Stimulated activated CD4-positive, alpha-beta T cell treated with anti-CD3 and anti-CD28 coated beads, Interleukin-12 subunit alpha, Interleukin-12 subunit beta, amount 100 ng/mL, for 48 hours (primary cell): ENCODE results near the gene ACYP2.
A peak's percentile ranks its signal among the peaks of the same experiment; 100 is the strongest.
"Not testable (repeated sequence)": the region's sequence is repeated elsewhere in the genome, so short reads cannot be mapped to it uniquely, and the experiment has no call there.

Source experiments
- DNase-seq, 3 donors: peaks; one replicate each; pipeline ENCODE4 v3.0.0-alpha.2; 2020; ENCODE audit warnings: low read depth in 2 of 3, low spot score in 1 of 3

ACYP2 gene

GRCh38 chr2:54313147-54313546 is 197.7 kb downstream of the ACYP2 start:
- no peak for DNase-seq

- DNase-seq, result no peak
These were observed 202.6 kb downstream of the ACYP2 start for GRCh38 chr2:54317973-54318372.

GRCh38 chr2:54318821-54319220 is 203.4 kb downstream of the ACYP2 start:
- DNase-seq, result no peak

DNA sequence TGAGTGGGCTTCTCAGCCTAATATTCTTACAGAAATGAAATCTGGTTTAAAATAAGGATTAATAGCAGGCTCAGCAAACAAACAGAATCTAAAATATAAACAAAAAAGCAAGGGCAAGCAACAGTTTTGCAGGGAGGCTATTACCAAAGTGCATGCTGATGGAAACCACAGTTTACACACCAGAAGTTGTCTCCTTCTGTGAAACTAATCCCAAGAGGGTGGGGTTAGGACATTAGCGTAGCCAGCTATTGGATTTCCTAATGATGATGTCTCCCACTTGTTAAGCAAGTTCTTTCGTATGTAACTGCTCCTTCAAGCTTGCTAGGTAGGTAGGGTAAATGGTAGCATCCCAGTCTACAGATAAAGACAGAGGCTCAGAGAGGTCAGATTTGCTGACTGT is 205.6 kb downstream of the ACYP2 start:
- DNase-seq, result no peak

DNA sequence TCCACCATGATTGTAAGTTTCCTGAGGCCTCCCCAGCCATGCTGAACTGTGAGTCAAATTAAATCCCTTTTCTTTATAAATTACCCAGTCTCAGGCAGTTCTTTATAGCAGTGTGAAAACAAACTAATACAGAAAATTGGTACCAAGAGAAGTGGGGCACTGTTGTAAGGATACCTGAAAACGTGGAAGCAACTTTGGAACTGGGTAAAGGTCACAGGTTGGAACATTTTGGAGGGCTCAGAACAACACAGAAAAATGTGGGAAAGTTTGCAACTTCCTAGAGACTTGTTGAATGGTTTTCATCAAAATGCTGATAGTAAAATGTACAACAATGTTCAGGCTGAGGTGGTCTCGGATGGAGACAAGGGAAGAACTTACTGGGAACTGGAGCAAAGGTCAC is 209.1 kb downstream of the ACYP2 start:
- not testable (repeated sequence) for DNase-seq

DNA sequence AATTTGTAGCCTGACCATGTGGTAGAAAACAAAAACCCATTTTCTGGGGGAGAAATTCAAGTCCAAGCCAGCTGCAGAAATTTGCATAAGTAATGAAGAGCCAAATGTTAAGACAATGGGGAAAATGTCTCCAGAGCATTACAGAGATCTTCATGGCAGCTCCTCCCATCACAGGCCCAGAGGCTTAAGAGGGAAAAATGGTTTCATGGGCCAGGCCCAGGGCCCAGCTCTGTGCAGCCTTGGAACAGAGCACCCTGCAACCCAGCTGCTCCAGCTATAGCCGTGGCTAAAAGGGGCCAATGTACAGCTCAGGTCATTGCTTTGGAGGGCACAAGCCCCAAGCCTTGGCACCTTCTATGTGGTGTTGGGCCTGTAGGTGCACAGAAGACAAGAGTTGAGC is 209.7 kb downstream of the ACYP2 start:
- no peak for DNase-seq

DNA sequence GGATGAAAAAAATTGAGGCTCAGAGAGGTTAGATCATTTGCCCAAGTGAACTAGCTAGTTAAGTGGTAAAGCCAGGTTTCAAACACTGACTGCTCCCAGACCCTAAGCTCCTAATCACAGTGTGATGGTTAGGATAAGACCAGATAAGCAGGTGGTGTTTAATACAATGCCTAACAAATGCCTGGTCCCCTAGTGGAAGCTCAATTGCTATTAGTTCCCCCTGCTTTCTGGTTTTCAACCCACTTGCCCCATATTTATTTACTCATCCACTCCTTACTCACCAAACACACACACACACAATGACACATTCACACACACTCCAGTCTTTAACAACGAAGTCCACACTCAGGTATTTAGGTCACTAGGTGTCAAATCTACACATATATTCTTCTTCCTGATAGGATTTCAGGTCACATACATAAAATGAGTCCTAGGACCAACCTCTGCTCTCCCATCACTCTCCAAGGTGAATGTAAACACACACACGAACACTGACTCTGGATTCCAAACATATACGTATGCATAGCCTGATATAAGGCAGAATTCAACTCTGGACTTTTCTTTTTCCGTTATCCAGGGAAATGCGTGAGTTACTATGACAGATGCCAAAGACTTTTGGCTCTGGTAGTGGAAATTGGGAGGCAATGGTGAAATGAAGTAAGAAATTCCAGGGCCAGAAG is 214.2 kb downstream of the ACYP2 start:
- no peak for DNase-seq

- peak; percentile 75 to 85 (median 79) for DNase-seq
These were observed 214.9 kb downstream of the ACYP2 start for GRCh38 chr2:54330162-54330925.

GRCh38 chr2:54330926-54331835 is 215.8 kb downstream of the ACYP2 start:
- DNase-seq, result peak in 1 of 3 donors; percentile 0

DNA sequence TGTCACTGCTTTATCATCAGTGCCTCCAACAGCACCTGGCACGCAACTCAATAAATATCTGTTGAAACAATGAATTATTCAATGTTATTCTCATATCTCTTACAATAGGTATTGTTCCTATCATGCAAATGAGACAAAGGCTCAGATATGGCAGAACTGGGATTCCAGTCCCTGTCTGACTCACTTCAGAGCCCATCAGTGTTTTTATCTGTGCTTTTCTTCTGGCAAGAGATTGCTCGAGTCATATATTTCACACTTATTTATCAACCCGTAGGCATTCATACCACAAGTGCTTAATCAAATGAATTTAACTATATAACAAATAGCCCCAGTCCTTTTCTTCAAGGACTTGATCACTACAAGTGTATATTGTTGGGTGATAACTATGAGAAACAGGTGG is 217.0 kb downstream of the ACYP2 start:
- no peak for DNase-seq

DNA sequence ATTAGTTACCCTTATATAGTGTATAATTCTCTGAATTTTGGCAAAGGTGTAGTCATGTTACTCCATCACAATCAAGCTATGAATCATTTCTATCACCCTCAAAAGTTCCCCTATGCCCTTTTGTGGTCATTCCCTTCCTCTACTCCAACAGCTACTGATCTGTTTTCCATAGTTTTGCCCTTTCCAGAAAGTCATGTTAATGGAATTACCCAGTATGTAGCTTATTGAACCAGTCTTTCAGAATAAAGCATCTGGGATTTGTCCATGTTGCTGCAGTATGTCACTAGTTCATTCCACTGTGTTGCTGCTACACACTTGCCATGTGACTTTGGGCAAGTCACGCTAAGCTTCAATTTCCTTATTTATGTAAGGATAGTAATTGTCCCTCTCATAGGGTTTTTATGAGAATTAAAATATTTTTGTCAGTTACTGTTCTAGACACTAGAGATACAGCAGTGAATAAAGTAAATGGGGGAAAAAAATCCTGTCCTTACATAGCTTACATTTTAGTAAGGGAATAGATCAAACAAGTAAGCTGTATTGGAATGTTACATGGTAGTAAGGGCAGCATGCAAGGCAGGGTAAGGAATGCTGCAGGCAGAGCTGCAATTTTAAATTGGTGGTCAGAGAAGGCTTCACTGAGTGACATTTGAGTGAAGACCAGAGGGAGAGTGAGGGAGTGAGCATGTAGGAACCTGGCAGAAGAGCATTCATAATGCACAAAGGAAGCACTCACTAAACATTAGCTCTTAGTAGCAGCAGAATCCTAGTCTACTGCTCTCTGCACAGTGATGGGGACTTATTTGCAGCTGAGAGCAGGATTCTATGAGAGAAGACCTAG is 220.9 kb downstream of the ACYP2 start:
- no peak for DNase-seq

DNA sequence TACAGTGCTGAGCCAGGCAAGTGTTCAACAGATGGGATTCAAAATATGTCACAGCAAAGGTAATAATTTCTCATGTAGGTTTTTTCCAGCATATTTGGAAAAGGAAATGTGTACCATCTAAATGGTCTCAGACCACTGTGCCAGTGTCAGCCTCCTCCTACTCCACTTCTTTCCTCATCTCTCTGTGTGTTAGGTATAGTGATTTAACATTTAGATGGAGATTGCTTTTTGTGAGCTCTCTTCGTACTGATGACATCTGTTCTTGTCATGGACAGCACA is 221.5 kb downstream of the ACYP2 start:
- DNase-seq, result no peak

DNA sequence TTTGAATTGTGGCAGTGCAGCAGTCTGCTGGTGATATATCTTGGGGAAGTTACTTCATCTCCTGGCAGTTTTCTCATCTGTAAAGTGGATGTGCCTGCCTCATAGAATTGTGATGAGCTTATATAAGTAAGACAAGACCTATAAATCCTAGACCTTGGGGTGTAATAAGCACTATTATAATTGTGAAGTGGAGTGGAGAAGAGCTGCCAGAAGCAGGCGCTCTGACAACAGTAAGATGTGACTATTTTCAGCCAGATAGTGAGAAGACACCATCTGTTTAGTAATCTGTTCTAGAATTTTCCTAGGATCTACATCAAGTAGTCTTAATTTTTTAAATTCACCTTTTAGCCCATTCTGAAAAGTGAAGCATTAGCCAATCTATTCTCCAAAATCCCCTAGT is 226.2 kb downstream of the ACYP2 start:
- no peak for DNase-seq

DNA sequence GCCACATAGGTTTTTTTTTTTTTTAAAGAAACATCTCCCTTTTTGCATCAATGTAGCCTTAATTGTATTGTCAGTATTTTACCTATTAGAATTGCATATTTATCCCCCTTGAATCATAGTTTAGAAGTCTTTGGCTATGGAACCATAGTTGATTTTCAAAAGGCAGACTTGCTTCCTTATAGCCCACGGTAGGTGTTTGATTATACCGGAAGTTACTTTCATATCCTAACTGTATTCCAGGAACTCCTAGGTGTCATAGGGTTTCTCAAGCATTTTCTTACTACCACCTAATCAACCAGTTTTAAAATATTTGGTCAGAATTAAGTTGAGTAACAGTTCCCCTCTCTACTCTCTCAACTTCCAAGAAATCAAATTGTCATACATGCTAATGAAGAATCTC is 227.2 kb downstream of the ACYP2 start:
- DNase-seq, result no peak

DNA sequence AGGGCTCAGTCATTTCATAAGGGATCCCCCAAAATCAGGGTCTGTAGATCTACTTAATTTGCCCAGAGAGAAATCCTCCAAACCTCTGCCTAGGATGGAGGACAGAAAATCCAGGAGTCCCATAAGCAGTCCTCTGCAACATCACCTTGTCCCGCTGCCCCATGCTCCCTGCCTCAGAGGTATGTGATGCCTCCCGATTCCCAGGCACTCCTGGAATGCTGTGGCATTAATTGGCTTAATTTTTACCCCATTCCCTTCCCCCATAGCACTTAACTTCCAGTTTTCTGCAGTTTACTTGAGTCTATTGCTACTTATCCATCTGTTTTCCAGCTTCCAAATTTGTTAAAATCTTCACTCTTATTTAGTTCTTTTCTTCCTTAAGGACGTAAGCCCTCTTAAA is 232.2 kb downstream of the ACYP2 start:
- no peak for DNase-seq

- DNase-seq, result no peak
These were observed 233.2 kb downstream of the ACYP2 start for GRCh38 chr2:54348646-54349045.

DNA sequence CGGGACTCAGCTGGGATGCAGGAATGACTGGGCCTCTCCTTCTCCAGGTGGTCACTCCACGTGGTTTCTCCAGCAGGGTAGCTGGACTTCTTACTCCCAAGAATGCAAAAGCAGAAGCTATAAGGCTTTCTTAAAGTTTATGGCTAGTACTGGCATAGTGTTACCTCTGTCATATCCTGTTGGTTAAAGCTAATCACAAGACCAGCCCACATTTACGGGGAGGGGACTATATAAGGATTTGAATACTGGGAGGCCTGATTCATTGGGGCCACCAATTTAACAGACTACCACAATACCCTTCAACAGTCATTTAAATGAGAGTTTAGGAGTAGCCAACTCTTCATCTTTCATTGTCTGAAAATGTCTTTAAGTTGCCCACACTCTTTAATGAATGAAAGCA is 235.0 kb downstream of the ACYP2 start:
- no peak for DNase-seq

DNA sequence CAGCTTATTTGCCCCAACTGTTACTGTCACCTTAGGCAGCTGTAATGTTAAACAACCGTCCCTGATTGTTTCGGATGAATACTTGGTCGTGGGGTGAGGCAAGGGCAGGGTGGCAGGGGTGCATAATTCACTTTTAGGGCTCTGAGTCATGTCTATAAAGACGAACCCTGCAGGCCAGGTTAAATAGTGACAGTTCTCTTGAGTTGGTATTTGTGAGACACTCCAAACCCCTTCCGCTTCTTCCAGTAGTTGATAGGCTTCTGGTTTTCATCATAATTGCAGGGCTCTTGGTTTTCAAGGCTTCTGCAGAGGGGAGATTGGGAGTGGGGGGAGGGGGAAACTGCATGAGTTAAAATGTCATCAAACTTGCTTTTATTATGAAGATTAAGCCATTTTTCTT is 237.8 kb downstream of the ACYP2 start:
- DNase-seq, result no peak
